Stimulated activated CD8-positive, alpha-beta memory T cell treated with anti-CD3 and anti-CD28 coated beads, Interleukin-4, amount 100 ng/mL, for 4 hours (primary cell): ENCODE results near the gene MED13L.
"Not testable (repeated sequence)": the region's sequence is repeated elsewhere in the genome, so short reads cannot be mapped to it uniquely, and the experiment has no call there.

Experiments
- DNase-seq, 2 donors: peaks; one replicate each; pipeline ENCODE4 v3.0.0-alpha.2; 2020; ENCODE audit warnings: low read depth in 2 of 2, low spot score in 1 of 2

Gene MED13L

GRCh38 chr12:116133636-116134214 is 143.8 kb downstream of the MED13L start:
- DNase-seq = no peak

DNA sequence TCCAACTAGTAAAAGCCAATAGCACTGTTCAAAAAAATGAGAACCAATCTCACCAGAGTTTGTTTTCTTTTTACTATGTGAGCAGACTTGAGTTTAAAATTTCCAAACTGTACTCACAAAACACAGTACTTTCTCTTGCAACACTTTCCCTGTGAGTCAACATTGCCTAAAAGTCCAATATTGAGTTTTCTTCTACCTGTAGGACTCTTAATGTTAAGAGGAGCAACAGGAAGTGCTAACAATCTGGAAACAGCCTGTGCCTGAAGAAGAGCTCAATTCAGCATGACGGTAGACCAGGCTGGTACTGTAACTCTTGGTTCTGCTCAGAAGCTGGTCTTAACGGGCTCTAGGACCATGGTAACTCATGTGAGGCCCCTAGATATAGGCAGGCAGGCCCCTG is 144.3 kb downstream of the MED13L start:
- DNase-seq = no peak

DNA sequence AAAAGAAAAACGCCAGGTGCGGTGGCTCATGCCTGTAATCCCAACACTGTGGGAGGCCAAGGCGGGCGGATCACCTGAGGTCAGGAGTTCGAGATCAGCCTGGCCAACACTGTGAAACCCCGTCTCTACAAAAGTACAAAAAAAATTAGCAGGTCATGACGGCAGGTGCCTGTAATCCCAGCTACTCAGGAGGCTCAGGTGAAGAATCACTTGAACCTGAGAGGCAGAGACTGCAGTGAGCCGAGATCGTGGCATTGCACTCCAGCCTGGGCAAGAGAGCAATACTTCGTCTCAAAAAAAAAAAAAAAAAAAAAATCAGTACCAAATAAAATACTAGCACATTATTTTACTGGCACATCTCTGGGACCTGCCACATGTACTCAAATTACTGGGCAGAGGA is 145.5 kb downstream of the MED13L start:
- DNase-seq = not testable (repeated sequence)

- no peak for DNase-seq
Observed at GRCh38 chr12:116131176-116131575, 146.3 kb downstream of the MED13L start.

DNA sequence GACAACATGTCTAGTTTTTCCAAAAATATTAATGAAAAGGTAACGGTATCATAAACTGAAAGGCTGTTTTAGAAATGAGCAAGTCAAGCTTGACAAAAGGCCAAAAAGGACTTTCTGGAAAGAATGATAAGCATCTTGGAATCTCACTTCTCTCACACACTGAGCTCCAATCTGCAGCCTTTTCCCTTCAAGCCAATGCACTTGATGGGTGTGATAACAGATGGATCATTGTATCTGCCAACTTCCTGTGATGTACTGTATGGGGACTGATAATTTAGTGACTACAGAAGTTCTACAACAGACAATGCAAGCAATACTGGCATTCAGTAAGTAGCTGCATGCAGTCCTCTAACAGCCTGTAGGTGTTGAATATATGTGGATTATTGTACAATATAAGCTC is 147.1 kb downstream of the MED13L start:
- DNase-seq = no peak

DNA sequence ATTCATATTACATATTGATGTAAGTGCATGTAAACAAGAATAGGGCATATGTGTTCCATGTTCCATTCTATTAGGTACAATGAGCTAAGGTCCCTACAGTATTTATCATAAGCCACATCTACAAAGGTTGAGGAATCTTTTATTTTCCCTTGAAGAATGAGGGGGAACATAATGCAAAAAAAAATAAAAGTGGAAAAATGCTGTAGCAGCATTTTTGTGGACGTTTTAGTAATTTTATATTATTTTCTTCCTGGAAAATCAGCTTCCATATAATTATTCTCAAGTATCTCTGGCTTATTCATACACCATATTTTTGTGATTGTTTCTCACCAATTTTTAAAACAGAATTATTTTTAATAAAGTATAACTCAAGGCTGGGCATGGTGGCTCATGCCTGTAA is 148.7 kb downstream of the MED13L start:
- no peak for DNase-seq

- no peak for DNase-seq
Observed at GRCh38 chr12:116127859-116128258, 149.6 kb downstream of the MED13L start.

- DNase-seq = no peak
Observed at GRCh38 chr12:116126610-116127009, 150.9 kb downstream of the MED13L start.

- no peak for DNase-seq
Observed at GRCh38 chr12:116125956-116126566, 151.4 kb downstream of the MED13L start.

DNA sequence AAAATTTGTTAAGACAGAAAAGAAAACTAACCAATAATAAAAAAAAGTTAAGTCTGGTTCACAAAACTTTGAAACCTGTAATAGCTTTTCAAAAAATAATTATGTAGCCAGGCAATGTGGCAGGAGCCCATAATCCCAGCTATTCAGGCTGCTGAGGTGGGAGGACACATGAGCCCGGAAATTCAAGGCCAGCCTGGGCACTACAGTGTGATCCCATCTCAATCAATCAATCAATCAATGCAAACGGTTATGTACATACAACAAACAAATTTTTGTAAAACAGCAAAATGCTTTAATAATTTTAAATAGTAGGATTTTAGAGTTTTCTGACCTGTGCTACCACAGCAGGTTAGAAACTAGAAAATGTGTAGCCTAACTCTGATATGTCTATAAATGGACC is 152.4 kb downstream of the MED13L start:
- no peak for DNase-seq

DNA sequence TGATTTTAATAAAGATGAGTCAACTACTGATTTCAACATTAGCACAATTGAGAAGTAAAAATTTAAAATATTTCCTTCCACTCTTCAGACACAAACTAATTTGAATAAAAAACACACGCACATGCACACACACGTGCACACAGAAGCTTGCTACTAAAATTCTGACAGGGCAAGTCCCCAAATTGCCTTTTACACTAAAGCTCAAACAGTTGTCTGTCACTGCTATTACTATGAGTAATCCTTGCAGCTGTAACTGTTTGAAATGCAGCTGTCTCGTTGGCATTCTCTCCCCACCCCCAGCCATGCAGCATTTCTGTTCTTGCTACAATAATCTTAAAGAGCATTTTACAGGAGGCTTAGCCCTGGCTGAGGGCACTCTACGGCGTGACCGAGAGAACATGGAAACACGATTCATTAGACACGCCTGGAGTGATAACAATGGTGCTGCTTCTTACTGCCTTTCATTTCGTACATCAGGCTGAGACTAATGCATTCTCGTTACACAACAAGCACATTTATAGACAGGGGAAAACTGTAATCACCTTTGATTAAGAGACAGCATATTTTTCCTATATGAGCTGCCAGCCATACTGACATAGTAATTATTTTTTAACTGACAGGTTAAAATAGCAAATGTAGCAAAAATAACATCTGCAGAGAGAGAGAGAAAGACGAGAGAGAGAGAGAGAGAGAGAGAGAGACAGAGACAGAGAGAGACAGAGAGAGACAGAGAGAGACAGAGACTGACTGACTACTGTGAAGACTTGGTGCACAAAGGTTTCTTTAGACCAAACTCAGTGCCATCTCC is 153.8 kb downstream of the MED13L start:
- no peak for DNase-seq

GRCh38 chr12:116122628-116123027 is 154.9 kb downstream of the MED13L start:
- DNase-seq = no peak

- DNase-seq = no peak
Observed at GRCh38 chr12:116121453-116121871, 156.0 kb downstream of the MED13L start.

GRCh38 chr12:116116650-116117424 is 160.7 kb downstream of the MED13L start:
- DNase-seq = no peak

GRCh38 chr12:116113398-116114130 is 163.9 kb downstream of the MED13L start:
- DNase-seq = no peak

- no peak for DNase-seq
Observed at GRCh38 chr12:116106870-116107269, 170.6 kb downstream of the MED13L start.

DNA sequence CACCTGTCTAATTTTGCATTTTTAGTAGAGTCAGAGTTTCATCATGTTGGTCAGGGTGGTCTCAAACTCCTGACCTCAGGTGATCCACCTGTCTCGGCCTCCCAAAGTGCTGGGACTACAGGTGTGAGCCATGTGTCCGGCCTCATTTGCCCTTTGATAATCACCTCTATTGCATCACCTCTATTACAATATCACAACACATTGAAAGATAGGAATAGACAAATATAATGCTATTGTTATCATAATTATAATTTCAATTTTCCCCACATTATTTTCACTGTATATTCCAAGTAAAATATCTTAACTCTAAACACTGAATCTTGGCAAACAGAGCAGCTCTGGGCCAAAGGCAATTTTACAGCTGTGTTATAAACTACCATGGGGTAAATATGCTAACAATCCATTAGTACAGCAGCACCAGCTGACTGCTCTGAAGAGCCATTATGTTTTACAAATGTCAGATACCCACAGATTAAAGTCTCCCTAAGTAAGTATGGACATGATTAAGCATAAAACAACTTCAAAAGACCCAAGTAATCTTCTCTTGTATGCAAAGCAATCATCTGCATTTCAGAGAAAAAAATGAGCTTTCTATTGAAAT is 173.2 kb downstream of the MED13L start:
- DNase-seq = no peak

GRCh38 chr12:116101991-116102390 is 175.5 kb downstream of the MED13L start:
- DNase-seq = no peak

DNA sequence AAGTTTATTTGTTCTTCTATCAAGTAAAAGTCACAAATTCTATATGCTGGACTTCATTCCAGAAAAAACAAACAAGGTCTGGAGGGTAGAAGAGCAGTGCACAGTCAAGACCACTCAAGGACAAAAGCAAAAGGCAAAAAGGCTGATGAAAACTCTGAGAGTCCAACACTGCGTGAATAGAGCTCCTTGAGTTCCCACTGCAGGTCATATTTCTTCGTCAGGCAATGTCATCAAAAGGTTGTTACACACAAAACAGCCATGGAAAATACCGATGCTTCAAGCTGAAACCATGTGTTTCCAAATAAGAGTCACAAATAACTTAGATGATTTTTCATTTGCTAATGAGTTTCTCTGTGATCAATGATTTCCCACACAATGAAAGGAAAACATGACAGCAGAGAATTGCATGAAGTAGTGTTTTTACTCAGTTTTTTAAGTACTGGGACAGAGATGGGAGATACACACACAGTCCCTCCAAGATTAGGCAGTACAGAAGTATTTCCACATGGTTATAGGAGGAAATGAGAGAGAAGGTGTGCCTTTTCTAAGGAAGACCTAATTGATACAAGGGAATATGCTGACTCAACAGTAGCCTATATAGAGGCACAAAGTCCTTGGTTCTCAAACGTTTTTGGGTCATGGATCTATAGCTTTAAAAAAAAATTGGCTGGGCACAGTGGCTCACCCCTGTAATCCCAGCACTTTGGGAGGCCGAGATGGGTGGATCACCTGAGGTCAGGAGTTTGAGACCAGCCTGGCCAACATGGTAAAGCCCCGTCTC is 177.7 kb downstream of the MED13L start:
- DNase-seq = no peak

GRCh38 chr12:116096874-116097273 is 180.6 kb downstream of the MED13L start:
- no peak for DNase-seq
